HUDEP-2 (cell line): ENCODE measurements around the gene SLC35A2.
"Not testable (repeated sequence)": the region's sequence is repeated elsewhere in the genome, so short reads cannot be mapped to it uniquely, and the experiment has no call there.

ENCODE experiments used
- DNase-seq, 76 experiments: peaks; one replicate each; lab custom pipeline; 2025; ENCODE audit not compliant: unreplicated experiment in 76 of 76; lab: John Stamatoyannopoulos, UW

Gene SLC35A2

GRCh38 chrX:48904180-48904579 lies 7.3 kb downstream of the SLC35A2 start:
- no peak for DNase-seq

- no peak for DNase-seq
These were observed 8.2 kb downstream of the SLC35A2 start for GRCh38 chrX:48903290-48903689.

- DNase-seq = no peak
These were observed 8.7 kb downstream of the SLC35A2 start for GRCh38 chrX:48902776-48903175.

GRCh38 chrX:48902135-48902534 lies 9.3 kb downstream of the SLC35A2 start:
- no peak for DNase-seq

GRCh38 chrX:48901069-48901468 lies 10.4 kb downstream of the SLC35A2 start:
- DNase-seq = no peak

- DNase-seq = no peak
These were observed 12.4 kb downstream of the SLC35A2 start for GRCh38 chrX:48899078-48899410.

- peak in 75 of 76 experiments; percentile 18 to 91 (median 80) for DNase-seq
These were observed 13.7 kb downstream of the SLC35A2 start, which contains the start of the genes PQBP1 and TIMM17B for GRCh38 chrX:48897625-48898306. Gene PQBP1 (plus strand): TSS chrX:48897930. CDS start chrX:48898510, 580 bp downstream. Gene TIMM17B (minus strand): TSS chrX:48897768. CDS start chrX:48897749, 19 bp downstream.

GRCh38 chrX:48897157-48897624 lies 14.3 kb downstream of the SLC35A2 start:
- peak in 73 of 76 experiments; percentile 4 to 76 (median 58) for DNase-seq

- DNase-seq = peak in 3 of 76 experiments; percentile 11 to 36 (median 31)
These were observed 14.8 kb downstream of the SLC35A2 start for GRCh38 chrX:48896611-48897011.

- no peak for DNase-seq
These were observed 16.6 kb downstream of the SLC35A2 start for GRCh38 chrX:48894891-48895290.

GRCh38 chrX:48893556-48894348 lies 17.7 kb downstream of the SLC35A2 start:
- DNase-seq = no peak

GRCh38 chrX:48892896-48893295 lies 18.6 kb downstream of the SLC35A2 start:
- no peak for DNase-seq

- peak in 72 of 76 experiments; percentile 8 to 81 (median 60) for DNase-seq
These were observed 19.8 kb downstream of the SLC35A2 start for GRCh38 chrX:48891402-48892288.

GRCh38 chrX:48890934-48891401 lies 20.5 kb downstream of the SLC35A2 start:
- no peak for DNase-seq

- DNase-seq = no peak
These were observed 21.0 kb downstream of the SLC35A2 start for GRCh38 chrX:48890296-48890925.

GRCh38 chrX:48886586-48886985 lies 24.9 kb downstream of the SLC35A2 start:
- not testable (repeated sequence) for DNase-seq

GRCh38 chrX:48883729-48884128 lies 27.7 kb downstream of the SLC35A2 start:
- no peak for DNase-seq

GRCh38 chrX:48876944-48877343 lies 34.5 kb downstream of the SLC35A2 start:
- not testable (repeated sequence) for DNase-seq

- DNase-seq = not testable (repeated sequence)
These were observed 39.4 kb downstream of the SLC35A2 start for GRCh38 chrX:48872017-48872416.

GRCh38 chrX:48864210-48864609 lies 47.2 kb downstream of the SLC35A2 start:
- DNase-seq = peak in 1 of 76 experiments; percentile 0
